Prostate gland (tissue), 2 donors: Measurements from ENCODE around the gene NFATC1. TPM values are rescaled to one million over a fixed set of nuclear protein-coding genes. Genes with fewer than 3 reads are reported as not detected.

ENCODE experiments used
- DNase-seq: peaks from one replicate; pipeline ENCODE4 v3.0.0-alpha.2; 2019; ENCODE audit warnings: low spot score
- H3K27ac ChIP-seq, 2 donors: fragments of 200-600 bp; sonication (generic); 2 replicates each; pipeline ENCODE4 v1.5.1; 2017 to 2019
- H3K27me3 ChIP-seq: fragments of 200-600 bp; sonication (generic); replicated peaks from 2 replicates; pipeline ENCODE4 v1.5.1; 2019; ENCODE audit not compliant: insufficient read depth
- H3K36me3 ChIP-seq, 2 donors: fragments of 200-600 bp; sonication (generic); 1 replicate in 1 of 2; 2 replicates in 1 of 2; pipeline versions ENCODE4 v1.5.1 to v1.8.1; 2017 to 2019
- H3K4me1 ChIP-seq: fragments of 200-600 bp; sonication (generic); replicated peaks from 2 replicates; pipeline ENCODE4 v1.5.1; 2019
- H3K4me3 ChIP-seq, 2 donors: fragments of 200-600 bp; sonication (generic); 2 replicates each; pipeline ENCODE4 v1.5.1; 2017 to 2019
- H3K9me3 ChIP-seq: fragments of 200-600 bp; sonication (generic); 2 replicates; pipeline ENCODE4 v1.5.1; 2017
- POLR2A ChIP-seq: fragments of 450-650 bp; IDR thresholded peaks from one replicate; pipeline ENCODE4 v1.6.1; 2016; ENCODE audit warnings: antibody characterized with exemption, mild to moderate bottlenecking
- POLR2AphosphoS5 ChIP-seq: sonication (generic); formaldehyde crosslinking; IDR thresholded peaks from one replicate; pipeline ENCODE4 v1.6.1; 2017; ENCODE audit warnings: antibody characterized with exemption
- WGBS: methylation state at CpG from one replicate; pipeline ENCODE4 v1.1.5; 2018; 5-methylcytosine and 5-hydroxymethylcytosine counted together
- intact Hi-C: fragments of 100-400 bp; cut with DNase I; formaldehyde crosslinking; loops from one replicate; pipeline ENCODE4 v1.14.2; 2022
- total RNA-seq, 2 donors: library from RNA; depleted of rRNA; stranded (reverse); fragments of >200 nt; gene quantifications; one replicate each; pipeline ENCODE4 v1.1.0, GENCODE V29; 2016
- TF ChIP-seq, protein P1 (sequence below), 4 experiments: fragments of 200-600 bp in 2 of 4; fragments of 450-650 bp in 2 of 4; sonication (generic) in 2 of 4; IDR thresholded peaks; 1 replicate in 3 of 4; 2 replicates in 1 of 4; pipeline ENCODE4 v1.5.1; 2016 to 2019; ENCODE audit warnings: antibody characterized with exemption in 4 of 4, mild to moderate bottlenecking in 2 of 4, moderate library complexity in 2 of 4

Gene NFATC1
- total RNA-seq, 2 donors from 2014 or later: 16.8 to 24.6 TPM

DNA sequence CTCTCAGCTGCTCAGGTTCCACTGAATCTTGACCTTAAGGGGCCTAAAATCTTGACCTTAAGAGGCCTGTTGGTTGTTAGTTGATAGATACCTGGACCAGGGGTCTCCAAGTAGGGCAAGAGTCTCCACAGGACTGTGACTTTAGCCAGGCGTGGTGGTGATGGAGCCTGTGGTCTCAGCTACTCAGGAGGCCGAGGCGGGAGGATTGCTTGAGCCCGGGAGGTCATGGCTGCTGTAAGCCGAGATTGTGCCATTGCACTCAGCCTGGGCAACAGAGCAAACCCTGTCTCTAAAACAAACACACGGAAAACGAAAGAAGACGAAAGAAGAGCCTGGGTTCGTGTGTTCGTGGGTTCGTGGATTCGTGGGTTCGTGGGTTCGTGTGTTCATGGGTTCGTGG, 163.7 kb downstream of the NFATC1 start:
- 95% methylated on average over 15 of the region's 15 CpGs for WGBS
- Histone ChIP-seq H3K27me3 (peaks cover 2% of the 10 kb centered on the region), H3K4me3 (no peak overlapping the region), H3K9me3 (no peaks in the 10 kb centered on the region), H3K36me3 (no peaks in the 10 kb centered on the region), H3K4me1 (no peaks in the 10 kb centered on the region), H3K27ac (no peak overlapping the region)
- intact Hi-C loops: no loop called here
- no peak for TF ChIP-seq POLR2A
- TF ChIP-seq POLR2AphosphoS5: no peak
- TF ChIP-seq, protein P1, sequence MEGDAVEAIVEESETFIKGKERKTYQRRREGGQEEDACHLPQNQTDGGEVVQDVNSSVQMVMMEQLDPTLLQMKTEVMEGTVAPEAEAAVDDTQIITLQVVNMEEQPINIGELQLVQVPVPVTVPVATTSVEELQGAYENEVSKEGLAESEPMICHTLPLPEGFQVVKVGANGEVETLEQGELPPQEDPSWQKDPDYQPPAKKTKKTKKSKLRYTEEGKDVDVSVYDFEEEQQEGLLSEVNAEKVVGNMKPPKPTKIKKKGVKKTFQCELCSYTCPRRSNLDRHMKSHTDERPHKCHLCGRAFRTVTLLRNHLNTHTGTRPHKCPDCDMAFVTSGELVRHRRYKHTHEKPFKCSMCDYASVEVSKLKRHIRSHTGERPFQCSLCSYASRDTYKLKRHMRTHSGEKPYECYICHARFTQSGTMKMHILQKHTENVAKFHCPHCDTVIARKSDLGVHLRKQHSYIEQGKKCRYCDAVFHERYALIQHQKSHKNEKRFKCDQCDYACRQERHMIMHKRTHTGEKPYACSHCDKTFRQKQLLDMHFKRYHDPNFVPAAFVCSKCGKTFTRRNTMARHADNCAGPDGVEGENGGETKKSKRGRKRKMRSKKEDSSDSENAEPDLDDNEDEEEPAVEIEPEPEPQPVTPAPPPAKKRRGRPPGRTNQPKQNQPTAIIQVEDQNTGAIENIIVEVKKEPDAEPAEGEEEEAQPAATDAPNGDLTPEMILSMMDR (IDR thresholded peaks at IDR 0.05): no peak
- no peak for DNase-seq

DNA sequence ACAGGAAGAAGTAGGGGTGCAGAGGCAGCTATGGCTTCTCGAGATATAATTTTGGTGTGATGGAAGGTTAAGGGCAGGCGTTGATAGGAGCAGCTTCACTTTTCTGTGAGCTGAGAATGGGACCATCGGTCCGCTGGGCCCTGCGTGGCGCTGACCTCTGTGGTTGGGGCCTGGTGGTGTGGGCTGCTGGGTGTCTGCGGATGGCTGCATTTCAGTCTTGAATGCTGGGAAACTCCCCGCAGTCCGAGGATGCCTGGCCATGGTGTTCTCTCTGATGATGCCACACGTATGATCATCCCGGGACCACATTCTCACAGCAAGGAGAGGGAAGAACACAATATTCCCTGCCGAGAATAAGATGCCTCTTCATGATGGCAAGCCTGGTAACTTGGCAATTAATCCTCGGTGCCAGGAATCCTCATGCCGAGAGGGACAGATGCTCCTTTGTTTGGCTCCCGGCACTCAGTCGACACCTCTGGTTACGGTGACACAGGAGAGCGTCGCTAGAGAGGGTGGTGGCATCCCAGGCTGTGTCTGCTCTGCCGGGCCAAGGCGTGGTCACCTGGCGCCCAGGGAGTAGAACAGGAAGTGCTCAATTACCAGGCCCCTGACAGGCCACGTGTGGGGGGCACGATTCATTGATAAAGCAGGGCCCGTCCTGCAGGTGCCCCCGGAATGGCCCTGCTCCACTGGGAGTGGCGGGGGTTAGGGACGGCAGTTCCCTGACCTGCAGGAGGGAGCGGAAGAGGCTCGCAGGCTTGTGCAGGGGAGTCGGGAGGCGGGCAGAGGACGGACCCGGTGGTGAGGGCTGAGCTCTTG, 164.5 kb downstream of the NFATC1 start:
- H3K4me3 ChIP-seq: no peak overlapping the region
- no peak for DNase-seq
- no peaks in the 10 kb centered on the region for H3K36me3 ChIP-seq
- TF ChIP-seq, protein P1 (IDR thresholded peaks at IDR 0.05): no peak
- TF ChIP-seq POLR2AphosphoS5: no peak
- no peak for TF ChIP-seq POLR2A
- peaks cover 2% of the 10 kb centered on the region for H3K27me3 ChIP-seq
- 78% methylated on average over 34 of the region's 34 CpGs for WGBS
- H3K4me1 ChIP-seq: no peaks in the 10 kb centered on the region
- H3K27ac ChIP-seq: no peak overlapping the region
- intact Hi-C loops: no loop called here
- no peaks in the 10 kb centered on the region for H3K9me3 ChIP-seq

DNA sequence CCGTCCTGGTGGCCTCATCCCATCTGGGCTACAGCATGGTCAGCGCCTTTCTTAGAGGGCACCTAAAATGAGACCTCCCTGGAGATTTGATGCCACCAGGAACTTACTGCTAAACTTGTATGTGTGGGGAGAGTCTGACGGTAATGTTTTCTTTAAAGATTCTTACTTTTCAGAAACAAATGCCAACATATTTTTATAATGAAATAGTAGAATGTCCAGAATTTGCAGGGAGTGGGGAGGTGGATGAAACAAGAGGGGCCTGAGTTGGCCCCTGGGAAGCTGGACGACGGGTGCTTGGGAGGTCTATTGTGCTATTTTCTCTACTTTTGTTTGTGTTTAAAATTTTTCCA, 165.1 kb downstream of the NFATC1 start:
- intact Hi-C loops: no loop called here
- Histone ChIP-seq H3K9me3 (no peaks in the 10 kb centered on the region), H3K27me3 (no peaks in the 10 kb centered on the region), H3K4me3 (no peak overlapping the region), H3K36me3 (no peaks in the 10 kb centered on the region), H3K4me1 (no peaks in the 10 kb centered on the region), H3K27ac (no peak overlapping the region)
- no peak for DNase-seq
- WGBS: 84% methylated on average over 5 of the region's 5 CpGs
- TF ChIP-seq, protein P1 (IDR thresholded peaks at IDR 0.05): no peak
- TF ChIP-seq POLR2A (no peak), POLR2AphosphoS5 (no peak)

DNA sequence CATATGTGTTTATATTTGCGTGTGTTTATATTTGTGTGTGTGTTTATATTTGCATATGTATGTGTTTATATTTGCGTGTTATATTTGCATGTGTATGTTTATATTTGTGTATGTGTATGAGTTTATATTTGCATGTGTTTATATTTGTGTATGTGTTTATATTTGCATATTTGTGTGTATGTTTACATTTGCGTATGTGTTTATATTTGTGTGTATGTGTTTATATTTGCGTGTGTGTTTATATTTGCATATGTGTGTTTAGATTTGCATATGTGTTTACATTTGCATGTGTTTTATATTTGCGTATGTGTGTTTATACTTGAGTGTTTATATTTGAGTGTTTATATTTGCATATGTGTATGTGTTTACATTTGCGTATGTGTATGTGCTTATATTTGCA, 168.2 kb downstream of the NFATC1 start:
- Histone ChIP-seq H3K36me3 (no peaks in the 10 kb centered on the region), H3K27me3 (no peaks in the 10 kb centered on the region), H3K4me1 (peaks cover 5% of the 10 kb centered on the region), H3K27ac (no peak overlapping the region), H3K9me3 (no peaks in the 10 kb centered on the region), H3K4me3 (no peak overlapping the region)
- DNase-seq: no peak
- TF ChIP-seq, protein P1 (IDR thresholded peaks at IDR 0.05): no peak
- TF ChIP-seq POLR2AphosphoS5 (no peak), POLR2A (no peak)
- intact Hi-C loops: no loop called here
- WGBS: 90% methylated on average over 6 of the region's 6 CpGs

DNA sequence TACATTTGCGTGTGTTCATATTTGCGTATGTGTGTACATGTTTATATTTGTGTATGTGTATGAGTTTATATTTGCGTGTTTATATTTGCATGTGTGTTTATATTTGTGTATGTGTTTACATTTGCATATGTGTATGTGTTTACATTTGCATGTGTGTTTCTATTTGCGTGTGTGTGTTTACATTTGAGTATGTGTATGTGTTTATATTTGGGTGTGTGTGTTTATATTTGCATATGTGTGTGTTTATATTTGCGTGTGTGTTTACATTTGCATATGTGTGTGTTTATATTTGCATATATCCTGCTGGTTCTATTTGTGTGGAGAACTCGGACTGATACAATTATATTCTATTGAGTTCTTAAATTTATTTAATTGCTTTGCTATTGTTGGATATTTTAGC, 168.7 kb downstream of the NFATC1 start:
- Histone ChIP-seq H3K9me3 (no peaks in the 10 kb centered on the region), H3K27me3 (no peaks in the 10 kb centered on the region), H3K4me1 (peaks cover 5% of the 10 kb centered on the region), H3K4me3 (no peak overlapping the region), H3K36me3 (no peaks in the 10 kb centered on the region), H3K27ac (no peak overlapping the region)
- TF ChIP-seq, protein P1 (IDR thresholded peaks at IDR 0.05): no peak
- no peak for TF ChIP-seq POLR2A
- TF ChIP-seq POLR2AphosphoS5: no peak
- no peak for DNase-seq
- intact Hi-C loops: no loop called here
- 81% methylated on average over 6 of the region's 6 CpGs for WGBS
